Measurements from ENCODE around the gene STH.

GRCh38 chr17:45982791-45983613 is 16.0 kb upstream of the STH start:
- TF ChIP-seq CTCF (IDR thresholded peaks at IDR 0.05) (no peak), POLR2A (IDR thresholded peaks at IDR 0.05) (no peak), POLR2AphosphoS5 (IDR thresholded peaks at IDR 0.05) (no peak)

Data from breast epithelium (tissue), 3 donors.